Endodermal cell (in vitro differentiated cells): Measurements from ENCODE around the gene MYO1H. TPM values are rescaled to one million over a fixed set of nuclear protein-coding genes. Genes with fewer than 3 reads are reported as not detected.

Experiments used
- DNase-seq: peaks from one replicate; pipeline ENCODE4 v3.0.0-alpha.2; 2017
- H3K27ac ChIP-seq: 2 replicates; pipeline ENCODE4 v1.5.1; 2013; ENCODE audit warnings: mild to moderate bottlenecking, low read depth, low read length, moderate library complexity
- H3K27me3 ChIP-seq: 2 replicates; pipeline ENCODE4 v1.6.1; 2013; ENCODE audit warnings: mild to moderate bottlenecking, low read length, moderate library complexity; ENCODE audit not compliant: insufficient read depth, control insufficient read depth, poor library complexity, severe bottlenecking
- H3K36me3 ChIP-seq: 2 replicates; pipeline ENCODE4 v1.7.0; 2013; ENCODE audit warnings: mild to moderate bottlenecking, low read length, moderate library complexity; ENCODE audit not compliant: control insufficient read depth, insufficient read depth
- H3K4me1 ChIP-seq: one replicate; pipeline ENCODE4 v1.7.0; 2013; ENCODE audit warnings: low read length; ENCODE audit not compliant: control insufficient read depth, insufficient read depth
- H3K4me3 ChIP-seq: 2 replicates; pipeline ENCODE4 v1.5.1; 2013; ENCODE audit warnings: mild to moderate bottlenecking, low read length, moderate library complexity
- H3K9ac ChIP-seq: 2 replicates; pipeline ENCODE4 v1.6.1; 2013; ENCODE audit warnings: mild to moderate bottlenecking, low read length, moderate library complexity; ENCODE audit not compliant: poor library complexity, severe bottlenecking; ENCODE audit errors: extremely low read depth
- H3K9me3 ChIP-seq: 2 replicates; pipeline ENCODE4 v1.6.1; 2013; ENCODE audit warnings: mild to moderate bottlenecking, low read length, moderate library complexity; ENCODE audit not compliant: control insufficient read depth
- H3K27ac Mint-ChIP-seq: 2 replicates; pipeline ENCODE4 v1.8.0; 2020; ENCODE audit warnings: mixed read lengths
- H3K27me3 Mint-ChIP-seq: 2 replicates; pipeline ENCODE4 v1.8.0; 2021; ENCODE audit warnings: mild to moderate bottlenecking, mixed read lengths; ENCODE audit not compliant: insufficient read depth
- H3K36me3 Mint-ChIP-seq: 2 replicates; pipeline ENCODE4 v1.8.0; 2020; ENCODE audit warnings: low read depth, mixed read lengths
- H3K4me1 Mint-ChIP-seq: 2 replicates; pipeline ENCODE4 v1.8.0; 2020; ENCODE audit warnings: mixed read lengths
- H3K4me3 Mint-ChIP-seq: 2 replicates; pipeline ENCODE4 v1.8.0; 2020; ENCODE audit warnings: mild to moderate bottlenecking, moderate library complexity, mixed read lengths
- H3K9me3 Mint-ChIP-seq: 2 replicates; pipeline ENCODE4 v1.8.0; 2020; ENCODE audit warnings: mild to moderate bottlenecking, mixed read lengths
- WGBS, 2 experiments: methylation state at CpG; one replicate each; pipeline versions ENCODE4 v1.1.5 to v1.1.7; 2013; ENCODE audit warnings: missing lambda C conversion rate in 2 of 2, mixed read lengths in 1 of 2; ENCODE audit not compliant: insufficient coverage in 1 of 2, insufficient read length in 1 of 2; 5-methylcytosine and 5-hydroxymethylcytosine counted together
- total RNA-seq, 2 donors: library from RNA; stranded (reverse); fragmentation: NEBNext Ultra II Directional in 1 of 2; extraction: Animal tissue kit (Norgen Biotek cat#: 25700) in 1 of 2; gene quantifications; 2 replicates in 1 of 2; 3 replicates in 1 of 2; pipeline ENCODE4 v1.2.1, GENCODE V29; 2021
- TF ChIP-seq, protein P1 (sequence below): fragments of 200-600 bp; sonication (generic); conservative IDR thresholded peaks from 2 replicates; pipeline ENCODE4 v1.5.0; 2021; ENCODE audit warnings: antibody characterized with exemption, mild to moderate bottlenecking

The MYO1H gene
- total RNA-seq, 2 donors from 2014 or later: not detected

DNA sequence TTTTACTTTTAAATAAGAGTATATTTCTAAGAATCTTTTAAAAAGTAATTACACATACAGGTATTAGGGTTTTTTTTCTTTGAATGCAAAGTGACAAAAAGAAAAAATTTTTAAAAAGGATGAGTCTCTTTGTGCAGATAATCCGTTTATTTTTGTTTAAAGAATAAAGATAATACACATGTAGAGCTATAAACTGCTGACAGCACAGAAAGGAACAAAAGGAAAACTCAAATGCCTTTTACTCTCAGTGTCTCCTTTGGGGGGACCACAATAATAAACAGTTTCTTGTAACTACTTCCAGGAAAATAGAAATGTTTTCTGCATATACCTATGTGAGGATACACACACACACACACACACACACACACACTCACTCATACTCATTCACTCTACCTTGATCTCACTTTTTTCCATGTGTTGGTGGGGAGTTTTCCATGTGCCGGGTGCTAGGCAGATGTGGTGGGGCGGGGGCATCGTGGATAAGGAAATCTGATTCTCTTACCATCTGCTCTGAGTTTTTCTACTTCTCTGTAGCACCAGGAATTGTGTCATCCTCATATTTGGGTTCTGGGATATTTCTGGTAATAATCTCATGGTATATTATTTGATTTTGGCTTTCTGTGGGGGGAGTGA lies 71.3 kb downstream of the MYO1H start:
- no peaks in the 10 kb centered on the region for H3K9me3 ChIP-seq
- TF ChIP-seq, protein P1, sequence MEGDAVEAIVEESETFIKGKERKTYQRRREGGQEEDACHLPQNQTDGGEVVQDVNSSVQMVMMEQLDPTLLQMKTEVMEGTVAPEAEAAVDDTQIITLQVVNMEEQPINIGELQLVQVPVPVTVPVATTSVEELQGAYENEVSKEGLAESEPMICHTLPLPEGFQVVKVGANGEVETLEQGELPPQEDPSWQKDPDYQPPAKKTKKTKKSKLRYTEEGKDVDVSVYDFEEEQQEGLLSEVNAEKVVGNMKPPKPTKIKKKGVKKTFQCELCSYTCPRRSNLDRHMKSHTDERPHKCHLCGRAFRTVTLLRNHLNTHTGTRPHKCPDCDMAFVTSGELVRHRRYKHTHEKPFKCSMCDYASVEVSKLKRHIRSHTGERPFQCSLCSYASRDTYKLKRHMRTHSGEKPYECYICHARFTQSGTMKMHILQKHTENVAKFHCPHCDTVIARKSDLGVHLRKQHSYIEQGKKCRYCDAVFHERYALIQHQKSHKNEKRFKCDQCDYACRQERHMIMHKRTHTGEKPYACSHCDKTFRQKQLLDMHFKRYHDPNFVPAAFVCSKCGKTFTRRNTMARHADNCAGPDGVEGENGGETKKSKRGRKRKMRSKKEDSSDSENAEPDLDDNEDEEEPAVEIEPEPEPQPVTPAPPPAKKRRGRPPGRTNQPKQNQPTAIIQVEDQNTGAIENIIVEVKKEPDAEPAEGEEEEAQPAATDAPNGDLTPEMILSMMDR: no peak
- H3K4me3 ChIP-seq: no peak overlapping the region
- H3K9ac ChIP-seq: no peak overlapping the region
- H3K27ac Mint-ChIP-seq: no peak overlapping the region
- H3K4me1 Mint-ChIP-seq: no peaks in the 10 kb centered on the region
- H3K4me3 Mint-ChIP-seq: no peak overlapping the region
- H3K27me3 ChIP-seq: no peaks in the 10 kb centered on the region
- H3K27me3 Mint-ChIP-seq: peaks cover 2% of the 10 kb centered on the region
- H3K27ac ChIP-seq: no peak overlapping the region
- H3K9me3 Mint-ChIP-seq: peaks cover 2% of the 10 kb centered on the region
- DNase-seq: no peak
- 67 to 100% methylated on average over 2 to 4 of the region's 4 CpGs for WGBS, 2 experiments
- H3K4me1 ChIP-seq: no peaks in the 10 kb centered on the region
- no peaks in the 10 kb centered on the region for H3K36me3 Mint-ChIP-seq
- no peaks in the 10 kb centered on the region for H3K36me3 ChIP-seq

- H3K27me3 Mint-ChIP-seq: peaks cover 2% of the 10 kb centered on the region
- 72 to 89% methylated on average over 7 to 8 of the region's 8 CpGs for WGBS, 2 experiments
- H3K9me3 ChIP-seq: no peaks in the 10 kb centered on the region
These were observed 73.8 kb downstream of the MYO1H start for GRCh38 chr12:109421355-109422087.

GRCh38 chr12:109422251-109422650 lies 74.6 kb downstream of the MYO1H start:
- TF ChIP-seq, protein P1: no peak
- Mint-ChIP-seq H3K4me1 (no peaks in the 10 kb centered on the region), H3K4me3 (no peak overlapping the region)

More at GRCh38 chr12:109421355-109422087, 73.8 kb downstream of the MYO1H start:
- Mint-ChIP-seq H3K36me3 (no peaks in the 10 kb centered on the region), H3K4me1 (no peaks in the 10 kb centered on the region), H3K9me3 (peaks cover 2% of the 10 kb centered on the region), H3K27ac (no peak overlapping the region), H3K4me3 (no peak overlapping the region)
- Histone ChIP-seq H3K27ac (no peak overlapping the region), H3K4me3 (no peak overlapping the region), H3K27me3 (no peaks in the 10 kb centered on the region), H3K4me1 (no peaks in the 10 kb centered on the region), H3K9ac (no peak overlapping the region), H3K36me3 (no peaks in the 10 kb centered on the region)
- TF ChIP-seq, protein P1: no peak
- DNase-seq: no peak

More at GRCh38 chr12:109422251-109422650, 74.6 kb downstream of the MYO1H start:
- Histone ChIP-seq H3K27me3 (no peaks in the 10 kb centered on the region), H3K4me3 (no peak overlapping the region), H3K36me3 (no peaks in the 10 kb centered on the region), H3K27ac (no peak overlapping the region), H3K9me3 (no peaks in the 10 kb centered on the region), H3K4me1 (no peaks in the 10 kb centered on the region), H3K9ac (no peak overlapping the region)
- DNase-seq: peak; percentile 59
- Mint-ChIP-seq H3K36me3 (no peaks in the 10 kb centered on the region), H3K27me3 (peaks cover 2% of the 10 kb centered on the region), H3K27ac (no peak overlapping the region), H3K9me3 (peaks cover 2% of the 10 kb centered on the region)
- whole genome bisulfite sequencing, 2 experiments: 81% methylated on average over 10 of the region's 10 CpGs
